ENCODE results near the gene DYNC2I2.

- TF ChIP-seq CTCF (IDR thresholded peaks at IDR 0.05): peak in 2 of 4 experiments; percentile 29 to 35
- TF ChIP-seq POLR2A (IDR thresholded peaks at IDR 0.05): no peak
- peak; percentile 93 for TF ChIP-seq POLR2AphosphoS5 (IDR thresholded peaks at IDR 0.05)
These were observed 48.9 kb downstream of the DYNC2I2 start for GRCh38 chr9:128607642-128608350.

Measured in prostate gland (tissue), 2 donors.